HUDEP-2 (cell line): ENCODE results near the gene SMIM24.
A peak's percentile ranks its signal among the peaks of the same experiment; 100 is the strongest.

ENCODE experiments used
- DNase-seq, 76 experiments: peaks; one replicate each; lab custom pipeline; 2025; ENCODE audit not compliant: unreplicated experiment in 76 of 76; lab: John Stamatoyannopoulos, UW

The SMIM24 gene

GRCh38 chr19:3499738-3500428, 19.6 kb upstream of the SMIM24 start:
- no peak for DNase-seq

- DNase-seq: no peak
These were observed 17.6 kb upstream of the SMIM24 start for GRCh38 chr19:3497757-3498520.

- DNase-seq: no peak
These were observed 16.3 kb upstream of the SMIM24 start for GRCh38 chr19:3496392-3497273.

- no peak for DNase-seq
These were observed 14.2 kb upstream of the SMIM24 start for GRCh38 chr19:3494559-3494958.

GRCh38 chr19:3494051-3494450, 13.7 kb upstream of the SMIM24 start:
- peak in 14 of 76 experiments; percentile 10 to 35 (median 23) for DNase-seq

GRCh38 chr19:3493651-3494050, 13.3 kb upstream of the SMIM24 start:
- DNase-seq: no peak

- DNase-seq: no peak
These were observed 12.6 kb upstream of the SMIM24 start for GRCh38 chr19:3492919-3493318.

GRCh38 chr19:3492131-3492839, 12.0 kb upstream of the SMIM24 start:
- DNase-seq: no peak

- no peak for DNase-seq
These were observed 11.2 kb upstream of the SMIM24 start for GRCh38 chr19:3491396-3492119.

- DNase-seq: no peak
These were observed 2.9 kb upstream of the SMIM24 start, which contains the start of gene SMIM44 for GRCh38 chr19:3483226-3483628. Gene SMIM44, minus strand, starts transcription at chr19:3483441. Its CDS starts 38 bp downstream, at chr19:3483403.

GRCh38 chr19:3482507-3483225, 2.3 kb upstream of the SMIM24 start:
- DNase-seq: no peak

GRCh38 chr19:3481241-3482090, 1.1 kb upstream of the SMIM24 start:
- no peak for DNase-seq

- DNase-seq: peak in 41 of 76 experiments; percentile 11 to 70 (median 38)
These were observed 500 bp downstream of the SMIM24 start for GRCh38 chr19:3479834-3480215.

GRCh38 chr19:3479177-3479833, 1.0 kb downstream of the SMIM24 start:
- DNase-seq: peak in 52 of 76 experiments; percentile 10 to 72 (median 41)

GRCh38 chr19:3478409-3479176, 1.7 kb downstream of the SMIM24 start:
- DNase-seq: no peak

- DNase-seq: no peak
These were observed 2.4 kb downstream of the SMIM24 start for GRCh38 chr19:3477951-3478350.

- DNase-seq: no peak
These were observed 2.8 kb downstream of the SMIM24 start for GRCh38 chr19:3477506-3477905.
